CD14-positive monocyte (primary cell): ENCODE data around the gene SORBS1. TPM values are rescaled to one million over a fixed set of nuclear protein-coding genes. Genes with fewer than 3 reads are reported as not detected.

ENCODE experiments used
- DNase-seq, 3 donors: peaks; one replicate each; pipeline ENCODE4 v3.0.0-alpha.2; 2011 to 2022
- H2AFZ ChIP-seq: 2 replicates; pipeline ENCODE4 v1.6.0; 2012; ENCODE audit warnings: mild to moderate bottlenecking, low read depth, low read length, inconsistent platforms; ENCODE audit not compliant: insufficient read depth, poor library complexity, severe bottlenecking
- H3K27ac ChIP-seq, 2 donors: 1 replicate in 1 of 2; 2 replicates in 1 of 2; pipeline ENCODE4 v1.5.1; 2012 to 2013; ENCODE audit warnings: low read length in 2 of 2, control low read depth in 1 of 2, inconsistent platforms in 1 of 2, low read depth in 1 of 2, mild to moderate bottlenecking in 1 of 2
- H3K27me3 ChIP-seq, 2 donors: one replicate each; pipeline versions ENCODE4 v1.6.0 to v1.6.1; 2011 to 2013; ENCODE audit warnings: low read length in 2 of 2; ENCODE audit not compliant: control insufficient read depth in 2 of 2, insufficient read depth in 2 of 2
- H3K36me3 ChIP-seq, 2 donors: replicated peaks in 1 of 2; 1 replicate in 1 of 2; 2 replicates in 1 of 2; pipeline versions ENCODE4 v1.5.1 to v1.6.1; 2012 to 2013; ENCODE audit warnings: low read length in 2 of 2, control low read depth in 1 of 2, inconsistent platforms in 1 of 2, mild to moderate bottlenecking in 1 of 2; ENCODE audit not compliant: insufficient read depth in 2 of 2, control insufficient read depth in 1 of 2
- H3K4me1 ChIP-seq, 2 donors: 1 replicate in 1 of 2; 2 replicates in 1 of 2; pipeline versions ENCODE4 v1.5.1 to v1.6.1; 2012 to 2013; ENCODE audit warnings: low read length in 2 of 2, control low read depth in 1 of 2, inconsistent platforms in 1 of 2, mild to moderate bottlenecking in 1 of 2, moderate library complexity in 1 of 2; ENCODE audit not compliant: insufficient read depth in 2 of 2, control insufficient read depth in 1 of 2
- H3K4me2 ChIP-seq: replicated peaks from 2 replicates; pipeline ENCODE3; 2012; ENCODE audit warnings: low read length, moderate library complexity, mild to moderate bottlenecking; ENCODE audit not compliant: poor library complexity, severe bottlenecking; ENCODE audit errors: extremely low read depth
- H3K4me3 ChIP-seq, 3 experiments: fragments of 200-600 bp in 1 of 3; sonication (generic) in 1 of 3; replicated peaks in 1 of 3; 1 replicate in 2 of 3; 2 replicates in 1 of 3; pipeline ENCODE4 v1.5.1; 2011 to 2013; ENCODE audit warnings: low read length in 3 of 3, mild to moderate bottlenecking in 3 of 3, control low read depth in 2 of 3, low read depth in 2 of 3, inconsistent platforms in 1 of 3, moderate library complexity in 1 of 3
- H3K79me2 ChIP-seq: 2 replicates; pipeline ENCODE4 v1.6.0; 2012; ENCODE audit warnings: mild to moderate bottlenecking, control low read depth, inconsistent platforms, low read length, moderate library complexity; ENCODE audit not compliant: insufficient read depth
- H3K9ac ChIP-seq: 2 replicates; pipeline ENCODE4 v1.6.0; 2017; ENCODE audit warnings: low read length, mild to moderate bottlenecking; ENCODE audit not compliant: insufficient read depth, poor library complexity, severe bottlenecking
- H3K9me3 ChIP-seq, 2 donors: replicated peaks in 1 of 2; 1 replicate in 1 of 2; 2 replicates in 1 of 2; pipeline versions ENCODE4 v1.5.1 to v1.6.1; 2012 to 2013; ENCODE audit warnings: low read length in 2 of 2, control low read depth in 1 of 2; ENCODE audit not compliant: control insufficient read depth in 1 of 2, insufficient read depth in 1 of 2
- H4K20me1 ChIP-seq: 2 replicates; pipeline ENCODE4 v1.6.0; 2012; ENCODE audit warnings: mild to moderate bottlenecking, low read length, control low read depth, moderate library complexity; ENCODE audit not compliant: insufficient read depth
- H3K27ac Mint-ChIP-seq, 7 donors: one replicate each; pipeline ENCODE4 v1.8.0; 2020; ENCODE audit warnings: mild to moderate bottlenecking in 7 of 7, mixed read lengths in 7 of 7, moderate library complexity in 6 of 7, inconsistent platforms in 2 of 7
- H3K27me3 Mint-ChIP-seq, 3 donors: one replicate each; pipeline ENCODE4 v1.8.0; 2021 to 2022; ENCODE audit warnings: low read depth in 3 of 3, mild to moderate bottlenecking in 3 of 3, mixed read lengths in 3 of 3, moderate library complexity in 3 of 3, inconsistent platforms in 1 of 3
- H3K36me3 Mint-ChIP-seq, 2 donors: one replicate each; pipeline ENCODE4 v1.8.0; 2020; ENCODE audit warnings: mixed read lengths in 2 of 2, inconsistent platforms in 1 of 2, mild to moderate bottlenecking in 1 of 2
- H3K4me1 Mint-ChIP-seq: one replicate; pipeline ENCODE4 v1.8.0; 2020; ENCODE audit warnings: mild to moderate bottlenecking, mixed read lengths
- H3K4me3 Mint-ChIP-seq, 2 donors: one replicate each; pipeline ENCODE4 v1.8.0; 2020; ENCODE audit warnings: mild to moderate bottlenecking in 2 of 2, mixed read lengths in 2 of 2, moderate library complexity in 1 of 2
- H3K9me3 Mint-ChIP-seq, 7 donors: one replicate each; pipeline ENCODE4 v1.8.0; 2020 to 2022; ENCODE audit warnings: mixed read lengths in 7 of 7, mild to moderate bottlenecking in 6 of 7, moderate library complexity in 6 of 7, inconsistent platforms in 2 of 7
- WGBS: methylation state at CpG from one replicate; pipeline ENCODE4 v1.1.5; 2013; ENCODE audit warnings: missing lambda C conversion rate; ENCODE audit not compliant: insufficient coverage; 5-methylcytosine and 5-hydroxymethylcytosine counted together
- intact Hi-C, 2 donors: fragments of 100-400 bp; cut with micrococcal nuclease; formaldehyde crosslinking; loops; one replicate each; pipeline versions ENCODE4 v1.15.0 to v1.15.1; 2023
- polyA plus RNA-seq, 3 donors: library from polyadenylated mRNA; depleted of rRNA in 1 of 3; unstranded in 2 of 3; stranded (reverse) in 1 of 3; fragments of 300-500 nt in 2 of 3; fragments of >200 nt in 1 of 3; fragmentation: Illumina TruSeq in 2 of 3; gene quantifications; 1 replicate in 2 of 3; 2 replicates in 1 of 3; pipeline ENCODE4 v1.2.3, GENCODE V29; 2012 to 2021
- TF ChIP-seq, protein P1 (sequence below): fragments of 200-600 bp; IDR thresholded peaks from one replicate; pipeline ENCODE4 v1.8.0; 2022; ENCODE audit warnings: antibody characterized with exemption, mild to moderate bottlenecking

Gene SORBS1
- polyA plus RNA-seq, 3 donors: 0.08 to 0.15 TPM; not detected in 1

DNA sequence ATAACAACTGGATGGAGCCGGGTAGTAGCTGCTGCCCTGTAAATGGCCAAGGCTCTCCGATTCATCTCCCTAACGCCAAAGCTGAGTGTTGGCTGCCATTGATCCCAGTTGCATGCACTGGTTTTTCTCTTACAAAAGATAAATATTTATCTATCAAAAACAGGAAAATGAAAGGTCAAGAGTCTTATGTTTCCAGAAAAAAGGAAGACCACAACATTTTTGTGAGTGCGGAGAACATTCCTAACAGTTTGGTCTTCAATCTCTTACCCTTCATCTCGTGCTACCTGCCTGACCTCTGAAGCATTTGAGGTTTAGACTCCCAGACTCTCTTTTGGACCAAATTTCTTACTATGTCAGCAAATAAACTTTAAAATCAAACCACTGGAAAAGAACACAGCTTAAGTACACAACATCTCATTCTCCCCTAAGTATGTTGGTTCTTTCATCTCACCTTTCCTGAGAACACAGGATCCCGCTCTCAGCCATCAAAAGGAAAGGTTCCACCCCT lies 61.6 kb downstream of the SORBS1 start:
- Histone ChIP-seq H3K27me3 (no peaks in the 10 kb centered on the region), H3K9ac (no peak overlapping the region), H3K27ac (no peak overlapping the region), H3K4me3 (no peak overlapping the region), H3K4me1 (no peaks in the 10 kb centered on the region), H3K9me3 (no peaks in the 10 kb centered on the region), H4K20me1 (no peaks in the 10 kb centered on the region), H3K4me2 (no peak overlapping the region), H3K36me3 (no peaks in the 10 kb centered on the region), H3K79me2 (no peaks in the 10 kb centered on the region), H2AFZ (no peak overlapping the region)
- DNase-seq: no peak
- intact Hi-C loops: no loop called here
- 100% methylated on average over 1 of the region's 6 CpGs for WGBS
- Mint-ChIP-seq H3K9me3 (no peaks in the 10 kb centered on the region), H3K36me3 (no peaks in the 10 kb centered on the region), H3K4me3 (no peak overlapping the region), H3K4me1 (peaks cover 10% of the 10 kb centered on the region), H3K27me3 (peaks cover 0 to 4% (median 0%) of the 10 kb centered on the region in 3 donors), H3K27ac (no peak overlapping the region)
- TF ChIP-seq, protein P1, sequence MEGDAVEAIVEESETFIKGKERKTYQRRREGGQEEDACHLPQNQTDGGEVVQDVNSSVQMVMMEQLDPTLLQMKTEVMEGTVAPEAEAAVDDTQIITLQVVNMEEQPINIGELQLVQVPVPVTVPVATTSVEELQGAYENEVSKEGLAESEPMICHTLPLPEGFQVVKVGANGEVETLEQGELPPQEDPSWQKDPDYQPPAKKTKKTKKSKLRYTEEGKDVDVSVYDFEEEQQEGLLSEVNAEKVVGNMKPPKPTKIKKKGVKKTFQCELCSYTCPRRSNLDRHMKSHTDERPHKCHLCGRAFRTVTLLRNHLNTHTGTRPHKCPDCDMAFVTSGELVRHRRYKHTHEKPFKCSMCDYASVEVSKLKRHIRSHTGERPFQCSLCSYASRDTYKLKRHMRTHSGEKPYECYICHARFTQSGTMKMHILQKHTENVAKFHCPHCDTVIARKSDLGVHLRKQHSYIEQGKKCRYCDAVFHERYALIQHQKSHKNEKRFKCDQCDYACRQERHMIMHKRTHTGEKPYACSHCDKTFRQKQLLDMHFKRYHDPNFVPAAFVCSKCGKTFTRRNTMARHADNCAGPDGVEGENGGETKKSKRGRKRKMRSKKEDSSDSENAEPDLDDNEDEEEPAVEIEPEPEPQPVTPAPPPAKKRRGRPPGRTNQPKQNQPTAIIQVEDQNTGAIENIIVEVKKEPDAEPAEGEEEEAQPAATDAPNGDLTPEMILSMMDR: no peak

DNA sequence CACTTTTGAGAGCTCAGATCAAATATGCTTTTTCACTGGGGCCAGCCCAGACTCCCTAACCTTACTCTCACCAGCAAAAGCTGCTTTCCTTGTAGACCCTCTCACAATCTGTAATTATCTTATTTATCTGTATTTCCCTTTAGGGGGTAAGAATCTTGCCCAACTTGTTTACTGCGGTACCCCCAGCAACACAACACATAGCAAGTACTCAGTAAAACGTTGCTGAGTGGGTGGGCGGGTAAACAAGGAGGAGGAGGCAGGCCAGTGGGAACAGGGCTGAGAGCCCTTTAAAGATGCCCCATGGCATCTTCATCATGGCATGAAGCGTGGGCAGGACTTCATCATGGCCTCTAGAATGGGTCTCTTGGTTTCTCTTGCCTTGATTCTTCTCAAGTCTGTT lies 64.2 kb downstream of the SORBS1 start:
- WGBS: 44% methylated on average over 1 of the region's 4 CpGs
- Mint-ChIP-seq H3K9me3 (no peaks in the 10 kb centered on the region), H3K27me3 (peaks cover 0 to 6% (median 0%) of the 10 kb centered on the region in 3 donors), H3K27ac (no peak overlapping the region), H3K4me3 (no peak overlapping the region), H3K36me3 (no peaks in the 10 kb centered on the region), H3K4me1 (peaks cover 3% of the 10 kb centered on the region)
- Histone ChIP-seq H3K4me2 (no peak overlapping the region), H3K9ac (no peak overlapping the region), H3K9me3 (no peaks in the 10 kb centered on the region), H3K27ac (no peak overlapping the region), H3K79me2 (no peaks in the 10 kb centered on the region), H3K36me3 (no peaks in the 10 kb centered on the region), H2AFZ (no peak overlapping the region), H4K20me1 (no peaks in the 10 kb centered on the region), H3K4me3 (no peak overlapping the region), H3K27me3 (no peaks in the 10 kb centered on the region), H3K4me1 (no peaks in the 10 kb centered on the region)
- TF ChIP-seq, protein P1: no peak
- intact Hi-C loops: no loop called here
- DNase-seq: no peak
